GM19099 (cell line): ENCODE measurements around the gene ANO9.
A peak's percentile ranks its signal among the peaks of the same experiment; 100 is the strongest.

ENCODE experiments used
- POLR2A ChIP-seq: IDR thresholded peaks from 3 replicates; pipeline ENCODE4 v1.6.1; 2011; ENCODE audit warnings: low read depth; ENCODE audit not compliant: insufficient read length; ENCODE audit errors: extremely low read depth

ANO9 gene

GRCh38 chr11:459511-460220, 17.9 kb upstream of the ANO9 start:
- no peak for TF ChIP-seq POLR2A

GRCh38 chr11:457111-457760, 15.4 kb upstream of the ANO9 start:
- TF ChIP-seq POLR2A = no peak

GRCh38 chr11:456533-456932, 14.7 kb upstream of the ANO9 start:
- TF ChIP-seq POLR2A = no peak

GRCh38 chr11:455566-456147, 13.8 kb upstream of the ANO9 start:
- no peak for TF ChIP-seq POLR2A

- no peak for TF ChIP-seq POLR2A
Measured at GRCh38 chr11:454801-455565, 13.2 kb upstream of the ANO9 start.

GRCh38 chr11:454043-454442, 12.2 kb upstream of the ANO9 start:
- TF ChIP-seq POLR2A = no peak

GRCh38 chr11:453564-453963, 11.8 kb upstream of the ANO9 start:
- TF ChIP-seq POLR2A = no peak

GRCh38 chr11:452916-453527, 11.2 kb upstream of the ANO9 start:
- TF ChIP-seq POLR2A = no peak

- TF ChIP-seq POLR2A = no peak
Measured at GRCh38 chr11:452203-452744, 10.5 kb upstream of the ANO9 start.

GRCh38 chr11:451738-452137, 9.9 kb upstream of the ANO9 start:
- TF ChIP-seq POLR2A = no peak

- no peak for TF ChIP-seq POLR2A
Measured at GRCh38 chr11:450809-451451, 9.1 kb upstream of the ANO9 start.

- peak; percentile 77 for TF ChIP-seq POLR2A
Measured at GRCh38 chr11:449889-450808, 8.3 kb upstream of the ANO9 start, which contains the start of gene PTDSS2. Gene PTDSS2 (plus strand): TSS chr11:450279. CDS start chr11:450456, 177 bp downstream.

- TF ChIP-seq POLR2A = peak; percentile 87
Measured at GRCh38 chr11:447923-448731, 6.3 kb upstream of the ANO9 start.

GRCh38 chr11:446891-447290, 5.1 kb upstream of the ANO9 start:
- no peak for TF ChIP-seq POLR2A
